ENCODE measurements around the gene SRP14. TPM values are rescaled to one million over a fixed set of nuclear protein-coding genes. Genes with fewer than 3 reads are reported as not detected.

Gene SRP14
- total RNA-seq, 1 experiment from 2014 or later = 166 TPM

- Histone ChIP-seq H3K27ac (ENCODE audit: low read length) (no peak overlapping the region), H3K4me1 (ENCODE audit: control insufficient read depth, insufficient read depth, low read length) (no peaks in the 10 kb centered on the region), H3K36me3 (ENCODE audit: control insufficient read depth, insufficient read depth, low read length) (peaks cover 19% of the 10 kb centered on the region), H3K27me3 (ENCODE audit: control insufficient read depth, insufficient read depth, low read length) (no peaks in the 10 kb centered on the region), H3K9me3 (ENCODE audit: control insufficient read depth, insufficient read depth, low read depth, low read length) (no peaks in the 10 kb centered on the region), H3K4me3 (ENCODE audit: low read depth in 2 of 2, low read length in 2 of 2) (no peak overlapping the region)
- in situ Hi-C loops (cut with HindIII; ENCODE audit: low pct_unique_long_range_greater_than_20kb, low sequenced_read_pairs) = no loop called here
- POLR2A ChIA-PET = interaction anchor here (0.8 kb wide), 1 partner anchor 55 kb away, joined by 3 read pairs; no protein-coding TSS in a partner anchor
- CTCF ChIA-PET = no interaction called here
- BruUV-seq (replicated peaks) = no TSS peak
- DNase-seq (ENCODE audit: low read depth, low spot score) (no peak), ATAC-seq (no peak)
- TF ChIP-seq POLR2AphosphoS5 (IDR thresholded peaks at IDR 0.05; ENCODE audit: low read depth, low read length) = no peak
- no peak for TF ChIP-seq CTCF (IDR thresholded peaks at IDR 0.05)
- TF ChIP-seq SIN3A (IDR thresholded peaks at IDR 0.05; ENCODE audit: borderline replicate concordance, insufficient read depth, low read depth, low read length) = no peak
- no peak for TF ChIP-seq TCF7L2 (IDR thresholded peaks at IDR 0.05; ENCODE audit: low read depth, low read length)
- no peak for TF ChIP-seq REST (IDR thresholded peaks at IDR 0.05; ENCODE audit: insufficient read depth in 1 of 2, low read depth in 2 of 2, low read length in 1 of 2)
- intact Hi-C loops (cut with micrococcal nuclease; ENCODE audit: unreplicated experiment) = no loop called here
These were observed 36.7 kb downstream of the SRP14 start for GRCh38 chr15:40002295-40002694.

GRCh38 chr15:39999538-40000200, 39.3 kb downstream of the SRP14 start:
- POLR2A ChIA-PET = no interaction called here
- CTCF ChIA-PET = no interaction called here
- BruUV-seq (replicated peaks) = no TSS peak
- TF ChIP-seq CTCF (IDR thresholded peaks at IDR 0.05) (no peak), REST (IDR thresholded peaks at IDR 0.05; ENCODE audit: insufficient read depth in 1 of 2, low read depth in 2 of 2, low read length in 1 of 2) (no peak), TCF7L2 (IDR thresholded peaks at IDR 0.05; ENCODE audit: low read depth, low read length) (no peak), SIN3A (IDR thresholded peaks at IDR 0.05; ENCODE audit: borderline replicate concordance, insufficient read depth, low read depth, low read length) (no peak), POLR2AphosphoS5 (IDR thresholded peaks at IDR 0.05; ENCODE audit: low read depth, low read length) (no peak)
- Histone ChIP-seq H3K27me3 (ENCODE audit: control insufficient read depth, insufficient read depth, low read length) (no peaks in the 10 kb centered on the region), H3K9me3 (ENCODE audit: control insufficient read depth, insufficient read depth, low read depth, low read length) (no peaks in the 10 kb centered on the region), H3K27ac (ENCODE audit: low read length) (no peak overlapping the region), H3K36me3 (ENCODE audit: control insufficient read depth, insufficient read depth, low read length) (peaks cover 9% of the 10 kb centered on the region), H3K4me1 (ENCODE audit: control insufficient read depth, insufficient read depth, low read length) (no peaks in the 10 kb centered on the region), H3K4me3 (ENCODE audit: low read depth in 2 of 2, low read length in 2 of 2) (no peak overlapping the region)
- in situ Hi-C loops (cut with HindIII; ENCODE audit: low pct_unique_long_range_greater_than_20kb, low sequenced_read_pairs) (no loop called here), intact Hi-C loops (cut with micrococcal nuclease; ENCODE audit: unreplicated experiment) (no loop called here)
- no peak for ATAC-seq
- DNase-seq (ENCODE audit: low read depth, low spot score) = no peak

Measured in Panc1 (cell line).